ENCODE data around the gene RAPGEF3. TPM values are rescaled to one million over a fixed set of nuclear protein-coding genes. Genes with fewer than 3 reads are reported as not detected.

Gene RAPGEF3
- total and polyA plus RNA-seq, 9 of the 15 experiments (the other 6 are each of a cell fraction or from before 2014, with no cell fraction given): 0.03 to 0.78 (median 0.37) TPM; not detected in 1

DNA sequence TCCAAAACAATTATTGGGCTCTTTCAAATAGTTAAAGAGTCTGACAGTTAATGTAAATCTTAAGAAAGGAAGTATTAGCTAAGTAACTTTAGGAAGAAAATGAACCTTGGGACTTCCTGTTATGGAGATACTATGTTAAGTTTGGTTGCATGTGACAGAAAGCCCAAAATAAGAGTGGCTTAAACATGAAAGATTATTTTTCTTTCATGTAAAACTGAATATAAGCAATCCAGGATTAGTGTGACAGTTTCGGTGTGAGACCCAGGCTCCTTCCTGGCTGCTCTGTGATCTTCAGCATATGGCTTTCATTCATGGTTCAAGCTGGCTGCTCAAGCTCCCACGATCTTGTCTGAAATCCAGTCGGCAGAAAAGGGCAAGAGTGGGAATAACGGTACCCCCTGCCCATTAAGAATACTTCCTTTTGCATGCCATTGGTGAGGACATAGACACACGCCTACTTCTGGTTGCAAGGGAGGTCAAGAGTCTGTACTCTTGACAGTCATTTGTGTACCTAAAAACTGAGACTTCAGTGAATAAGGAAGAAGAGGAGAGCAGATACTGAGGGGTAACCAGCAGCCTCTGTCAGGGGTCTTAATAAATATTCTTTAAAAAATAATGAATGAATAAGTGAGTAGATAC, 50.7 kb downstream of the RAPGEF3 start:
- no TSS peak for BruUV-seq (replicated peaks)
- Histone ChIP-seq H3K9ac (ENCODE audit: insufficient read depth in 1 of 2, low read depth in 2 of 2, low read length in 2 of 2) (peak overlapping the region; percentile 53 to 98; a peak in 1 of 4 replicates), H3K36me3 (ENCODE audit: control insufficient read depth, insufficient read depth, low read length) (peaks cover 10% of the 10 kb centered on the region; the same call in 1 of the 3 replicates), H3K9me3 (replicated peaks; ENCODE audit: control insufficient read depth, insufficient read depth, low read depth, low read length) (no peaks in the 10 kb centered on the region), H3K27ac (ENCODE audit: extremely low read depth, low read depth, low read length) (peak overlapping the region; percentile 1; the same call in 1 of the 3 replicates), H3K9me1 (ENCODE audit: control insufficient read depth, insufficient read depth, low read length) (no peaks in the 10 kb centered on the region), H3K4me2 (ENCODE audit: insufficient read depth, low read length) (peak overlapping the region; percentile 13; the same call in 1 of the 2 replicates), H3K79me2 (ENCODE audit: control insufficient read depth, insufficient read depth, low read length) (peaks cover 50% of the 10 kb centered on the region), H4K20me1 (replicated peaks; ENCODE audit: control insufficient read depth, insufficient read depth, low read length) (no peaks in the 10 kb centered on the region), H3K4me3 (no peak overlapping the region), H2AFZ (ENCODE audit: low read depth, low read length) (0 out of 2 replicates have a peak overlapping the region, but pooled peaks have one; percentile 15), H3K27me3 (ENCODE audit: control insufficient read depth in 2 of 2, insufficient read depth in 2 of 2, low read length in 2 of 2) (no peaks in the 10 kb centered on the region), H3K4me1 (replicated peaks in 1 of 2; ENCODE audit: control insufficient read depth in 2 of 2, insufficient read depth in 2 of 2, low read length in 2 of 2) (peaks cover 9 to 36% of the 10 kb centered on the region in 2 experiments)
- ChIA-PET CTCF (ENCODE audit: low intra/inter-chr PET ratio) (interaction anchor here (0.6 kb wide), 1 partner anchor 482 kb away, joined by 3 read pairs; no protein-coding TSS in a partner anchor), POLR2A (interaction anchor here (0.7 to 1.8 kb wide), 8 partner anchors 10 to 116 kb away, joined by 3 to 6 read pairs (median 4); no protein-coding TSS in a partner anchor)
- intact Hi-C loops (cut with micrococcal nuclease): no loop called here
- 48% methylated on average over 5 of the region's 5 CpGs for WGBS (ENCODE audit: insufficient coverage, low coverage, missing lambda C conversion rate)
- DNase-seq (ENCODE audit: extremely low read depth in 1 of 4, low spot score in 3 of 4) (no peak), FAIRE-seq (peak; percentile 44), ATAC-seq (no peak)
- in situ Hi-C loops (cut with MboI): no loop called here
- TF ChIP-seq, protein P1, sequence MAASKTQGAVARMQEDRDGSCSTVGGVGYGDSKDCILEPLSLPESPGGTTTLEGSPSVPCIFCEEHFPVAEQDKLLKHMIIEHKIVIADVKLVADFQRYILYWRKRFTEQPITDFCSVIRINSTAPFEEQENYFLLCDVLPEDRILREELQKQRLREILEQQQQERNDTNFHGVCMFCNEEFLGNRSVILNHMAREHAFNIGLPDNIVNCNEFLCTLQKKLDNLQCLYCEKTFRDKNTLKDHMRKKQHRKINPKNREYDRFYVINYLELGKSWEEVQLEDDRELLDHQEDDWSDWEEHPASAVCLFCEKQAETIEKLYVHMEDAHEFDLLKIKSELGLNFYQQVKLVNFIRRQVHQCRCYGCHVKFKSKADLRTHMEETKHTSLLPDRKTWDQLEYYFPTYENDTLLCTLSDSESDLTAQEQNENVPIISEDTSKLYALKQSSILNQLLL (CRISPR knock-in tag; IDR thresholded peaks at IDR 0.05; ENCODE audit: borderline replicate concordance): no peak
- TF ChIP-seq RBM17 (IDR thresholded peaks at IDR 0.05; ENCODE audit: borderline replicate concordance, low read depth, low read length): no peak
- no peak for TF ChIP-seq ZNF232 (CRISPR knock-in tag; IDR thresholded peaks at IDR 0.05)
- TF ChIP-seq ZNF583 (CRISPR knock-in tag; IDR thresholded peaks at IDR 0.05): no peak
- no peak for TF ChIP-seq HDAC3 (IDR thresholded peaks at IDR 0.05; ENCODE audit: borderline replicate concordance, partially characterized antibody)
- no peak for TF ChIP-seq KDM5B (IDR thresholded peaks at IDR 0.05; ENCODE audit: insufficient replicate concordance, low read depth, low read length)
- TF ChIP-seq, protein P2, sequence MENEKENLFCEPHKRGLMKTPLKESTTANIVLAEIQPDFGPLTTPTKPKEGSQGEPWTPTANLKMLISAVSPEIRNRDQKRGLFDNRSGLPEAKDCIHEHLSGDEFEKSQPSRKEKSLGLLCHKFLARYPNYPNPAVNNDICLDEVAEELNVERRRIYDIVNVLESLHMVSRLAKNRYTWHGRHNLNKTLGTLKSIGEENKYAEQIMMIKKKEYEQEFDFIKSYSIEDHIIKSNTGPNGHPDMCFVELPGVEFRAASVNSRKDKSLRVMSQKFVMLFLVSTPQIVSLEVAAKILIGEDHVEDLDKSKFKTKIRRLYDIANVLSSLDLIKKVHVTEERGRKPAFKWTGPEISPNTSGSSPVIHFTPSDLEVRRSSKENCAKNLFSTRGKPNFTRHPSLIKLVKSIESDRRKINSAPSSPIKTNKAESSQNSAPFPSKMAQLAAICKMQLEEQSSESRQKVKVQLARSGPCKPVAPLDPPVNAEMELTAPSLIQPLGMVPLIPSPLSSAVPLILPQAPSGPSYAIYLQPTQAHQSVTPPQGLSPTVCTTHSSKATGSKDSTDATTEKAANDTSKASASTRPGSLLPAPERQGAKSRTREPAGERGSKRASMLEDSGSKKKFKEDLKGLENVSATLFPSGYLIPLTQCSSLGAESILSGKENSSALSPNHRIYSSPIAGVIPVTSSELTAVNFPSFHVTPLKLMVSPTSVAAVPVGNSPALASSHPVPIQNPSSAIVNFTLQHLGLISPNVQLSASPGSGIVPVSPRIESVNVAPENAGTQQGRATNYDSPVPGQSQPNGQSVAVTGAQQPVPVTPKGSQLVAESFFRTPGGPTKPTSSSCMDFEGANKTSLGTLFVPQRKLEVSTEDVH (IDR thresholded peaks at IDR 0.05; ENCODE audit: low read depth, partially characterized antibody): no peak
- no peak for TF ChIP-seq POLR3A (IDR thresholded peaks at IDR 0.05; ENCODE audit: borderline replicate concordance, extremely low read depth, insufficient read depth, insufficient read length)
- TF ChIP-seq TCF3 (CRISPR knock-in tag; IDR thresholded peaks at IDR 0.05): no peak
- no peak for TF ChIP-seq ZNF274 (IDR thresholded peaks at IDR 0.05; ENCODE audit: borderline replicate concordance, low read depth, low read length)
- TF ChIP-seq SIRT6 (IDR thresholded peaks at IDR 0.05; ENCODE audit: low read depth, low read length): no peak
- TF ChIP-seq ZFP30 (CRISPR knock-in tag; IDR thresholded peaks at IDR 0.05; ENCODE audit: borderline replicate concordance): no peak
- TF ChIP-seq ZBTB17 (CRISPR knock-in tag; IDR thresholded peaks at IDR 0.05): no peak
- no peak for TF ChIP-seq RBM14 (IDR thresholded peaks at IDR 0.05; ENCODE audit: borderline replicate concordance, insufficient read depth, low read depth, low read length)
- TF ChIP-seq TAF7 (tag; IDR thresholded peaks at IDR 0.05): no peak
- no peak for TF ChIP-seq RNF2 (IDR thresholded peaks at IDR 0.05)
- no peak for TF ChIP-seq ETV1 (tag; conservative IDR thresholded peaks at IDR 0.05; ENCODE audit: low read depth)
